ENCODE data around the gene BACE2. TPM values are rescaled to one million over a fixed set of nuclear protein-coding genes. Genes with fewer than 3 reads are reported as not detected.
A peak's percentile ranks its signal among the peaks of the same experiment; 100 is the strongest.

BACE2 gene
- total and polyA plus RNA-seq, 2 experiments from 2014 or later: 8.8 to 17.5 TPM

- Histone ChIP-seq H3K27me3 (no peaks in the 10 kb centered on the region), H3K9me3 (ENCODE audit: low read depth) (no peaks in the 10 kb centered on the region), H3K4me3 (no peak overlapping the region), H3K36me3 (no peaks in the 10 kb centered on the region), H3K27ac (no peak overlapping the region), H3K4me1 (ENCODE audit: low read depth) (no peaks in the 10 kb centered on the region)
- TF ChIP-seq, protein P1, sequence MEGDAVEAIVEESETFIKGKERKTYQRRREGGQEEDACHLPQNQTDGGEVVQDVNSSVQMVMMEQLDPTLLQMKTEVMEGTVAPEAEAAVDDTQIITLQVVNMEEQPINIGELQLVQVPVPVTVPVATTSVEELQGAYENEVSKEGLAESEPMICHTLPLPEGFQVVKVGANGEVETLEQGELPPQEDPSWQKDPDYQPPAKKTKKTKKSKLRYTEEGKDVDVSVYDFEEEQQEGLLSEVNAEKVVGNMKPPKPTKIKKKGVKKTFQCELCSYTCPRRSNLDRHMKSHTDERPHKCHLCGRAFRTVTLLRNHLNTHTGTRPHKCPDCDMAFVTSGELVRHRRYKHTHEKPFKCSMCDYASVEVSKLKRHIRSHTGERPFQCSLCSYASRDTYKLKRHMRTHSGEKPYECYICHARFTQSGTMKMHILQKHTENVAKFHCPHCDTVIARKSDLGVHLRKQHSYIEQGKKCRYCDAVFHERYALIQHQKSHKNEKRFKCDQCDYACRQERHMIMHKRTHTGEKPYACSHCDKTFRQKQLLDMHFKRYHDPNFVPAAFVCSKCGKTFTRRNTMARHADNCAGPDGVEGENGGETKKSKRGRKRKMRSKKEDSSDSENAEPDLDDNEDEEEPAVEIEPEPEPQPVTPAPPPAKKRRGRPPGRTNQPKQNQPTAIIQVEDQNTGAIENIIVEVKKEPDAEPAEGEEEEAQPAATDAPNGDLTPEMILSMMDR (IDR thresholded peaks at IDR 0.05; ENCODE audit: low read depth, low read length): no peak
- DNase-seq (ENCODE audit: low read depth in 1 of 2, low spot score in 1 of 2): peak in 1 of 2 donors; percentile 52
These were observed 15.6 kb downstream of the BACE2 start for GRCh38 chr21:41183575-41183974.

DNA sequence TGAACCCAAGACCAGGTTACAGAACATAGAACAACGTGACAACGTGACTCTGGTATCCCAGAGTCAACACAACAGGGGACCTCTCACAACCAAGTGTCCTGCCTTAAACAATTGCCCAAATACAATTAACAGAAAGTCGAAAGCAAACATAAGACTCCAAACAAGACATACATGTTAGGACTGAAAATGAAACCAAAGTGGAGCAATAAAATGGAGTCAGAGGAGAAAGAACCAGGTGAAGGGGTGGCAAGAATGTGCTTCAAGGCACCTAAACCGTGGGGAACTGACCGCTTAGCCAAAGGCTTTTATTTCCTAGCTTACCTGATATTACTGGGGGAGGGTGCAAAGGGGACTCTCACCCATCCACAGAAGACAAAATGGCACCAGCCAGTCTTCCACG, 17.8 kb downstream of the BACE2 start:
- Histone ChIP-seq H3K27me3 (no peaks in the 10 kb centered on the region), H3K36me3 (no peaks in the 10 kb centered on the region), H3K27ac (no peak overlapping the region), H3K4me1 (ENCODE audit: low read depth) (no peaks in the 10 kb centered on the region), H3K9me3 (ENCODE audit: low read depth) (no peaks in the 10 kb centered on the region), H3K4me3 (no peak overlapping the region)
- TF ChIP-seq, protein P1 (IDR thresholded peaks at IDR 0.05; ENCODE audit: low read depth, low read length): no peak
- DNase-seq (ENCODE audit: low read depth in 1 of 2, low spot score in 1 of 2): no peak

- H3K4me3 ChIP-seq: no peak overlapping the region
- H3K27ac ChIP-seq: no peak overlapping the region
- TF ChIP-seq, protein P1 (IDR thresholded peaks at IDR 0.05; ENCODE audit: low read depth, low read length): no peak
- no peaks in the 10 kb centered on the region for H3K9me3 ChIP-seq (ENCODE audit: low read depth)
- no peaks in the 10 kb centered on the region for H3K27me3 ChIP-seq
- no peaks in the 10 kb centered on the region for H3K4me1 ChIP-seq (ENCODE audit: low read depth)
- H3K36me3 ChIP-seq: no peaks in the 10 kb centered on the region
- DNase-seq (ENCODE audit: low read depth in 1 of 2, low spot score in 1 of 2): no peak
These were observed 19.0 kb downstream of the BACE2 start for GRCh38 chr21:41186755-41187536.

DNA sequence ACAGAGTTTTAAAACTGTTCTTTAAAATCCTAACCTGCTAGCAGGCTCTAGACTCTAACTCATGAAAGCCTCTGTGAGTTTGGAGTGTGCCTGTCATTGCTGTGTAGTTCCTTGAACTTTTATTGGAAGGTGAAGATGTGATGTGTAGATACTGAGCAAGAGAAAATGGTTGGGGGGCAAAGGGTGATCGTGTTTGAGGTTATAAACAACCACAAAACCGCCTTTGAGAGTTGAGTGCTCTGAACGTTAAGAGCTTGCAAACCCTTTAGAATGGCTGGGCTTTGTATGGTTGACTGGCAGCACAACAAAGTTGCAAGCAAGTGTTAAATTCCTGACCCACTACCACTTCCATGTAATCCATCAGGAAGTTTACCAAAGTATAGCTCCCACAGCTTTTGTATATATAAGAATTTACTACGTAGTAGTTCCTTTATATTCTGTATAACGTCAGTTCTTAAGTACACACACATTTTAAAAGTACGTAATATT, 19.6 kb downstream of the BACE2 start:
- H3K4me3 ChIP-seq: no peak overlapping the region
- DNase-seq (ENCODE audit: low read depth in 1 of 2, low spot score in 1 of 2): no peak
- no peak overlapping the region for H3K27ac ChIP-seq
- TF ChIP-seq, protein P1 (IDR thresholded peaks at IDR 0.05; ENCODE audit: low read depth, low read length): no peak
- no peaks in the 10 kb centered on the region for H3K27me3 ChIP-seq
- no peaks in the 10 kb centered on the region for H3K4me1 ChIP-seq (ENCODE audit: low read depth)
- no peaks in the 10 kb centered on the region for H3K9me3 ChIP-seq (ENCODE audit: low read depth)
- H3K36me3 ChIP-seq: no peaks in the 10 kb centered on the region

DNA sequence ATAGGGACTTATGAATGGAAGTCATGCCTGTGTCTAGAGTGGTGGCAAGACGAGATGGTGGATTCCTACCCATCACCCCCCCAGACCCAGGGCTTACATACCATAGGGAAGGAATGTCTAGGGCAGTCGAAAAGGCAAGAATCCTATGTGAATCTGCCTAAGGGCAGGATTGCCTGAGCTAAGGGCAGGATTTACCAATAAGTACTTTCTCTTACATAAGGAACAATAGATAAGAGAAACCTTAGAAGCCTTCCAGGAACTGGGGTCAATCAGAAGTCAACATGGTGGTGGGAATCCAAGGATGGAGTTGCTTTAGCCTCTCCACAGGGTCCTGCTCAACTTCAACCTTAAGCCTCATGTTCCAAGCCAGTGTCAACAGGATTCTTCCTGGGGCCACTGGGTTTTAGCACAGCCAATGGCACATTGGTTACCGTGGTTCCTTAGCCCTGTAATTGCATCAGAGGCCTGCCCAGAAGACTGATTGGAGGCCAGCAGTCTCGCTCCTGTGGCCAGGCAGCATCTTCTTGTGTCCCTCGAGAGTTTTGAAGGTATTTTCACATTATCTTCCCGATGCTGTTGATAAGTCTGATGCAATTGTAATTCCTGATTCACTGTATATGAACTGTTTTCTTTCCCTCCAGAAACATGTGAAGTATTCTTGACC, 20.7 kb downstream of the BACE2 start:
- no peak overlapping the region for H3K4me3 ChIP-seq
- TF ChIP-seq, protein P1 (IDR thresholded peaks at IDR 0.05; ENCODE audit: low read depth, low read length): no peak
- H3K9me3 ChIP-seq (ENCODE audit: low read depth): no peaks in the 10 kb centered on the region
- H3K27ac ChIP-seq: no peak overlapping the region
- H3K36me3 ChIP-seq: no peaks in the 10 kb centered on the region
- peak in 1 of 2 donors; percentile 53 for DNase-seq (ENCODE audit: low read depth in 1 of 2, low spot score in 1 of 2)
- no peaks in the 10 kb centered on the region for H3K27me3 ChIP-seq
- H3K4me1 ChIP-seq (ENCODE audit: low read depth): no peaks in the 10 kb centered on the region
